ENCODE data around the gene FXR1.
"Not testable (repeated sequence)": the region's sequence is repeated elsewhere in the genome, so short reads cannot be mapped to it uniquely, and the experiment has no call there.

The FXR1 gene

DNA sequence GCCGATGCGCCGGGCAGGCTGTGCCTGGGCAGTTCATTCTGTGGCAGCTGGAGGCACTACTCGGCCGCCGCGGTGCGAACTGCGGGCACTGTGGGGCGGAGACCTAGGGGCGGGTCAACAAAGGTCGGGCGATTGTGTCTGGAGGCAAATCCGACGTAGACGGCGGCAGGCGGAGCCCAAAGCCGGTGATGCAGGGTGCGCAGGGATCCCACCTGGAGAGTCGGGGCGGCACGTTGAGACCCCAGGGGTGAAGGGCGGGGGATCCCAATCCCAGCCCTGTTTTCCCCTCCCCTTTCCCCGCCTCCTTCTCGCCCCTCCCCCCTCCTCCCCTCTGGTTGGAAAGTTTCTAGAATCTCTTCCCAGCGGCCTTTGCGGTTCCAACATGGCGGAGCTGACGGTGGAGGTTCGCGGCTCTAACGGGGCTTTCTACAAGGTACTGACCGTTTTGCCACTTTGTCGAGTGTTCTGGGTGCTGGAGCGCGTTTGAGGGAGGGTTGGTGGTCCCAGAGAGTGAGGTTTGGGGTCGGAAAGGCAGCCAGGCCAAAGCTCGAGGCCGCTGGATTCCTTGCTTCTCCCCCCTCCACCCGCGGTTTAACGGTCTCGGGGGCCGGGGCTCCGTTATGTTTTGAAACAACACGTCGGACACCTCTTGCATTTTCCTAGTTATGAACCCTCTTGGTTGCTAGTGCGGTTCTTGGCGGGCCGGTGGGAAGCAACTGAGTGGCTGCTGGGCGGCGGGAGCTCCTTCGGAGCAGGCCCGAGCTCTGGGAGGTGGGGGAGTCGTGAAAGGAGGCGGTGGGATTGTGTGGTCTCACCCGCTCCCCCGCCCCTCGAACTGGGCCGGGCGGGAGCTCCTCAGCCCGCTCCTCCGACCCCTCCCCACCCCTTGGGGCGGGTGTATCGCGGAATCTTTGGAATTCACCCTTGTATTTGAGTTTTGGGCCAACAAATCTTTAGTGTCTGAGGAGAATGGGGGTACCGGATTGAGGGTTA, at the start of gene FXR1:
Gene FXR1, plus strand, starts transcription at position 367 of the 993 bp plus-strand sequence. Its CDS starts 16 bp downstream, at position 383.
- peak within 1 kb of the TSS; percentile 89 for H3K27ac ChIP-seq (ENCODE audit: low read length)
- peak; percentile 87 for DNase-seq
- TF ChIP-seq, protein P1, sequence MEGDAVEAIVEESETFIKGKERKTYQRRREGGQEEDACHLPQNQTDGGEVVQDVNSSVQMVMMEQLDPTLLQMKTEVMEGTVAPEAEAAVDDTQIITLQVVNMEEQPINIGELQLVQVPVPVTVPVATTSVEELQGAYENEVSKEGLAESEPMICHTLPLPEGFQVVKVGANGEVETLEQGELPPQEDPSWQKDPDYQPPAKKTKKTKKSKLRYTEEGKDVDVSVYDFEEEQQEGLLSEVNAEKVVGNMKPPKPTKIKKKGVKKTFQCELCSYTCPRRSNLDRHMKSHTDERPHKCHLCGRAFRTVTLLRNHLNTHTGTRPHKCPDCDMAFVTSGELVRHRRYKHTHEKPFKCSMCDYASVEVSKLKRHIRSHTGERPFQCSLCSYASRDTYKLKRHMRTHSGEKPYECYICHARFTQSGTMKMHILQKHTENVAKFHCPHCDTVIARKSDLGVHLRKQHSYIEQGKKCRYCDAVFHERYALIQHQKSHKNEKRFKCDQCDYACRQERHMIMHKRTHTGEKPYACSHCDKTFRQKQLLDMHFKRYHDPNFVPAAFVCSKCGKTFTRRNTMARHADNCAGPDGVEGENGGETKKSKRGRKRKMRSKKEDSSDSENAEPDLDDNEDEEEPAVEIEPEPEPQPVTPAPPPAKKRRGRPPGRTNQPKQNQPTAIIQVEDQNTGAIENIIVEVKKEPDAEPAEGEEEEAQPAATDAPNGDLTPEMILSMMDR (IDR thresholded peaks at IDR 0.05; ENCODE audit: borderline replicate concordance, extremely low read depth, low read length, poor library complexity, severe bottlenecking) = peak; percentile 74
- TF ChIP-seq EZH2 (IDR thresholded peaks at IDR 0.05; ENCODE audit: borderline replicate concordance, low read depth, low read length, severe bottlenecking) = no peak
- H3K27me3 ChIP-seq (ENCODE audit: insufficient read depth, low read length, poor library complexity) = no peaks in the 10 kb centered on the region
- H3K4me2 ChIP-seq (ENCODE audit: insufficient read depth, low read length) = peak within 1 kb of the TSS; percentile 86
- peaks cover 46% of the 10 kb centered on the region for H4K20me1 ChIP-seq (ENCODE audit: insufficient read depth, low read length)
- ATAC-seq (ENCODE audit: insufficient read depth, low read depth) = peak; percentile 93
- peak within 1 kb of the TSS; percentile 90 for H3K9ac ChIP-seq (ENCODE audit: low read depth, low read length)
- H3K4me3 ChIP-seq (ENCODE audit: low read depth in 1 of 2, low read length in 2 of 2) = peak within 1 kb of the TSS; percentile 73 to 96
- H3K36me3 ChIP-seq (ENCODE audit: insufficient read depth, low read length) = peaks cover 20% of the 10 kb centered on the region
- H3K4me1 ChIP-seq (ENCODE audit: insufficient read depth, low read length) = peaks cover 34% of the 10 kb centered on the region
- peaks cover 51% of the 10 kb centered on the region for H3K79me2 ChIP-seq (ENCODE audit: insufficient read depth, low read length)
- no peaks in the 10 kb centered on the region for H3K9me3 ChIP-seq (ENCODE audit: insufficient read depth, low read length, severe bottlenecking)
- H2AFZ ChIP-seq (ENCODE audit: low read depth, low read length) = peak within 1 kb of the TSS; percentile 85

DNA sequence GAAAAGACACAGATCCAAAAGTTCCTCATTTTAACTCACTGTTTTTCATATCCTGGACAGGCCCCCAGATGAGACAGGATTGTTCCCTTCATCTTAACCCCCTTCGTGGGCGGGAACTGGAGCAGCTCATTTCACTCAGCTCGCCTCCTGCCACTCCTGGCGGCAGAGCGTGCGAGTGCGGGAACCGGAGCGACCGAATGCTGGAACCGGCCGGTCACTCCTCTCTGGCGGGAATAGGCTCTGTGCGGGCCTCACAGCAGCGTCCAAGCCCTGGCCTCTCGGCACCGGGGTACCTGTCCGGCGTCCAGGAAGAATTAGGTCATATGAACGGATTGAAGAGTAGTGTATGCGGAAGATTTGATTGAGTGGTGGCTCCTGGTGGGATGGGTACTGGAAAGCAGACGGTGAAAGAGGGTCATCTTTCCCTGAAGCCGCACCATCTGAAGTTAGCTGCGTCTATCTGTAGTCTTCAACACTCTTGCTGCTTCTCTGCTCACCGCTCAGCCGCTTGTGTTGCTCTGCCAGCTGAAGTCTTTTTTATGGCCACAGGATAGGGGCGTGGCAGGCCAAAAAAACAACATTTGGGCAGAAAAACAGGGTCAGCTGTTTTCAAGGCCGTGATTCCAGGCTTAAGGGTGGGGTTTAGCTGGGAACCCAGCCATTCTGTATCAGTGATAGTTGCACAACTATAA, 42.3 kb upstream of the FXR1 start:
- H3K4me2 ChIP-seq (ENCODE audit: insufficient read depth, low read length) = no peak overlapping the region
- H2AFZ ChIP-seq (ENCODE audit: low read depth, low read length) = no peak overlapping the region
- H3K9ac ChIP-seq (ENCODE audit: low read depth, low read length) = no peak overlapping the region
- no peak overlapping the region for H3K27ac ChIP-seq (ENCODE audit: low read length)
- H3K36me3 ChIP-seq (ENCODE audit: insufficient read depth, low read length) = no peaks in the 10 kb centered on the region
- H3K4me3 ChIP-seq (ENCODE audit: low read depth in 1 of 2, low read length in 2 of 2) = no peak overlapping the region
- ATAC-seq (ENCODE audit: insufficient read depth, low read depth) (no peak), DNase-seq (no peak)
- no peaks in the 10 kb centered on the region for H3K79me2 ChIP-seq (ENCODE audit: insufficient read depth, low read length)
- H3K4me1 ChIP-seq (ENCODE audit: insufficient read depth, low read length) = no peaks in the 10 kb centered on the region
- H3K9me3 ChIP-seq (ENCODE audit: insufficient read depth, low read length, severe bottlenecking) = no peaks in the 10 kb centered on the region
- no peaks in the 10 kb centered on the region for H4K20me1 ChIP-seq (ENCODE audit: insufficient read depth, low read length)
- peaks cover under 1% of the 10 kb centered on the region for H3K27me3 ChIP-seq (ENCODE audit: insufficient read depth, low read length, poor library complexity)
- no peak for TF ChIP-seq EZH2 (IDR thresholded peaks at IDR 0.05; ENCODE audit: borderline replicate concordance, low read depth, low read length, severe bottlenecking)
- TF ChIP-seq, protein P1 (IDR thresholded peaks at IDR 0.05; ENCODE audit: borderline replicate concordance, extremely low read depth, low read length, poor library complexity, severe bottlenecking) = no peak

DNA sequence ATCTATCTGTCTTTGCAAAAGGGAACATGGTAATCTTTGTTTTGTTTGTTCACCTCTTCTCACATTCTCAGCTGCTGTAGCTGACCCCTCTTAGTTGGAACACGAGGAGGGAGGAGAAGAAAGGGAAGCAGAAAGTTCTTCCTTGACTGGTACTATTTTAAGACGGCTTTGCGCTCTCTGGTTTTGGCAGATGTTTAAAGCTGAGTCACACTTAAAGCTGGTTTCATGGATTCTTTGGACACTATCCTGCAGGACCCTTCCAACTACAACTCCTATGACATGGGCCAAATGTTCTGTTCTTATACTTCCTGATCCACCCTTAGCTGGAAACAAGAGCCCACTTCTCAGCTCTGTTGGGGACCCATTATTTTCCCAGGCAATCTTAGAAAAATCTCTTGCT, 40.6 kb upstream of the FXR1 start:
- Histone ChIP-seq H2AFZ (ENCODE audit: low read depth, low read length) (no peak overlapping the region), H3K27ac (ENCODE audit: low read length) (no peak overlapping the region), H3K79me2 (ENCODE audit: insufficient read depth, low read length) (no peaks in the 10 kb centered on the region), H3K4me2 (ENCODE audit: insufficient read depth, low read length) (no peak overlapping the region), H4K20me1 (ENCODE audit: insufficient read depth, low read length) (no peaks in the 10 kb centered on the region), H3K4me3 (ENCODE audit: low read depth in 1 of 2, low read length in 2 of 2) (no peak overlapping the region), H3K36me3 (ENCODE audit: insufficient read depth, low read length) (no peaks in the 10 kb centered on the region), H3K27me3 (ENCODE audit: insufficient read depth, low read length, poor library complexity) (peaks cover 2% of the 10 kb centered on the region), H3K9me3 (ENCODE audit: insufficient read depth, low read length, severe bottlenecking) (no peaks in the 10 kb centered on the region), H3K4me1 (ENCODE audit: insufficient read depth, low read length) (no peaks in the 10 kb centered on the region), H3K9ac (ENCODE audit: low read depth, low read length) (no peak overlapping the region)
- DNase-seq (no peak), ATAC-seq (ENCODE audit: insufficient read depth, low read depth) (no peak)
- TF ChIP-seq, protein P1 (IDR thresholded peaks at IDR 0.05; ENCODE audit: borderline replicate concordance, extremely low read depth, low read length, poor library complexity, severe bottlenecking) = no peak
- TF ChIP-seq EZH2 (IDR thresholded peaks at IDR 0.05; ENCODE audit: borderline replicate concordance, low read depth, low read length, severe bottlenecking) = no peak

DNA sequence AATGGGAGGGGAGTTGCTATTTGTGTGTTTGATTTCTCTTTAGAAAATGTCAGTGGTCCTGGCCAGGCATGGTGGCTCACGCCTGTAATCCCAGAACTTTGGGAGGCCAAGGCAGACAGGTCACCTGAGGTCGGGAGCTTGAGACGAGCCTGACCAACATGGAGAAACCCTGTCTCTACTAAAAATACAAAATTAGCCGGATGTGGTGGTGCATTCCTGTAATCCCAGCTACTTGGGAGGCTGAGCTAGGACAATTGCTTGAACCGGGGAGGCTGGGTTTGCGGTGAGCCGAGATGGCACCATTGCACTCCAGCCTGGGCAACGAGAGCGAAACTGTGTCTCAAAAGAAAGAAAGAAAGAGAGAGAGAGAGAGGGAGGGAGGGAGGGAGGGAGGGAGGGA, 40.0 kb upstream of the FXR1 start:
- H3K9ac ChIP-seq (ENCODE audit: low read depth, low read length); H3K4me1 ChIP-seq (ENCODE audit: insufficient read depth, low read length); H3K9me3 ChIP-seq (ENCODE audit: insufficient read depth, low read length, severe bottlenecking); H3K79me2 ChIP-seq (ENCODE audit: insufficient read depth, low read length); H3K27me3 ChIP-seq (ENCODE audit: insufficient read depth, low read length, poor library complexity); DNase-seq; H3K4me2 ChIP-seq (ENCODE audit: insufficient read depth, low read length); H2AFZ ChIP-seq (ENCODE audit: low read depth, low read length); ATAC-seq (ENCODE audit: insufficient read depth, low read depth); H3K27ac ChIP-seq (ENCODE audit: low read length); H3K36me3 ChIP-seq (ENCODE audit: insufficient read depth, low read length); H4K20me1 ChIP-seq (ENCODE audit: insufficient read depth, low read length); H3K4me3 ChIP-seq (ENCODE audit: low read depth in 1 of 2, low read length in 2 of 2): not testable (repeated sequence)

Data from DND-41 (cell line).